Heart left ventricle (tissue), 16 donors: ENCODE measurements around the gene TEX26. TPM values are rescaled to one million over a fixed set of nuclear protein-coding genes. Genes with fewer than 3 reads are reported as not detected.

Experiments used
- ATAC-seq, 4 donors: fragments of 200-7000 bp; cut with Tn5 transposase; one replicate each; pipeline ENCODE4 v1.9.1; 2020 to 2022; ENCODE audit warnings: moderate library complexity in 4 of 4, mild to moderate bottlenecking in 3 of 4, moderate number of reproducible peaks in 1 of 4
- DNase-seq, 5 donors: peaks; one replicate each; pipeline ENCODE4 v3.0.0-alpha.2; 2020
- H3K27ac ChIP-seq, 12 donors: fragments of 200-600 bp; sonication (generic) in 4 of 12; one replicate each; pipeline versions ENCODE4 v1.5.0 to v1.8.0; 2016 to 2022; ENCODE audit warnings: mild to moderate bottlenecking in 2 of 12
- H3K27me3 ChIP-seq, 9 donors: fragments of 200-600 bp; sonication (generic) in 2 of 9; one replicate each; pipeline versions ENCODE4 v1.5.1 to v1.8.0; 2016 to 2022; ENCODE audit warnings: mild to moderate bottlenecking in 3 of 9
- H3K36me3 ChIP-seq, 9 donors: fragments of 200-600 bp; sonication (generic) in 2 of 9; one replicate each; pipeline versions ENCODE4 v1.5.0 to v1.8.0; 2018 to 2022; ENCODE audit warnings: mild to moderate bottlenecking in 2 of 9
- H3K4me1 ChIP-seq, 12 donors: fragments of 200-600 bp; sonication (generic) in 4 of 12; one replicate each; pipeline versions ENCODE4 v1.5.0 to v1.8.0; 2016 to 2022; ENCODE audit warnings: mild to moderate bottlenecking in 3 of 12
- H3K4me3 ChIP-seq, 12 donors: fragments of 200-600 bp; sonication (generic) in 4 of 12; one replicate each; pipeline versions ENCODE4 v1.5.0 to v1.8.0; 2017 to 2022; ENCODE audit warnings: mild to moderate bottlenecking in 9 of 12, moderate library complexity in 4 of 12
- H3K9me3 ChIP-seq, 12 donors: fragments of 200-600 bp; sonication (generic) in 4 of 12; one replicate each; pipeline versions ENCODE4 v1.5.0 to v1.8.0; 2016 to 2022; ENCODE audit warnings: mild to moderate bottlenecking in 1 of 12
- POLR2A ChIP-seq, 2 donors: fragments of 450-650 bp; IDR thresholded peaks; one replicate each; pipeline ENCODE4 v1.6.1; 2017; ENCODE audit warnings: antibody characterized with exemption in 2 of 2, mild to moderate bottlenecking in 2 of 2, moderate library complexity in 2 of 2
- WGBS, 4 donors: extraction: QIAGEN DNeasy Blood & Tissue Kit in 2 of 4; methylation state at CpG; one replicate each; pipeline versions ENCODE4 v1.1.5 to v1.1.7; 2013 to 2018; 5-methylcytosine and 5-hydroxymethylcytosine counted together
- intact Hi-C, 10 donors: fragments of 100-400 bp; cut with DNase I; formaldehyde crosslinking; loops; one replicate each; pipeline versions ENCODE4 v1.11.1 to v1.14.2; 2022
- long read RNA-seq, 3 donors: library from polyadenylated mRNA; unstranded; transcript quantifications; one replicate each; pipeline ENCODE4 v2.0.0, GENCODE V29; 2020 to 2021
- polyA plus RNA-seq, 2 donors: library from polyadenylated mRNA; stranded (reverse); fragments of 200-250 nt; gene quantifications; one replicate each; pipeline ENCODE4 v1.2.3, GENCODE V29; 2013
- total RNA-seq, 9 donors: library from RNA; depleted of rRNA in 2 of 9; stranded (reverse); fragments of >200 nt in 2 of 9; fragmentation: NEBNext Ultra II Directional in 3 of 9; extraction: Animal tissue kit (Norgen Biotek cat#: 25700) in 3 of 9; gene quantifications; one replicate each; pipeline versions ENCODE4 v1.1.0 to v1.2.4, GENCODE V29; 2016 to 2023
- TF ChIP-seq, protein P1 (sequence below), 12 donors: fragments of 200-600 bp; sonication (generic) in 4 of 12; IDR thresholded peaks; one replicate each; pipeline versions ENCODE4 v1.5.0 to v1.8.0; 2018 to 2022; ENCODE audit warnings: antibody characterized with exemption in 12 of 12, mild to moderate bottlenecking in 5 of 12
- donor health status: ischemic (EF 13 %, LVEDD 7.1; RV severe dilation, severe dysfunction).
- donor health status: healthy with polysubstance abuse.
- donor health status: DM: no; HTN: yes; CAD: no.
- donor health status: DM: no; HTN: no; CAD: no.
- donor health status: ischemic (EF 25% LVEDD 6.9; RV normal size, moderate dysfunction).
- donor health status: ischemic (EF 25% LVEDD 5.7; RV mildly dilated, moderate dysfunction).
- donor health status: healthy.
- donor health status: DM: yes; HTN: yes; CAD: no.
- donor health status: ischemic (EF 35%, LVEDD 5.7; RV mildly dilated, moderate dysfunction).
- donor health status: nonischemic (EF 11% LVEDD 7.7; RV severe dilation, severe dysfunction).
- donor health status: DM: yes; HTN: yes; CAD: no.
- donor health status: PGD.
- donor health status: ischemic (EF 29% LVEDD 5.4; RV normal size, mild dysfunction).
- donor health status: nonischemic (EF 23%, LVEDD 6.1; RV moderate dilation, normal function).

The TEX26 gene
- total RNA-seq: not detected
- polyA plus RNA-seq: not detected
- long read RNA-seq, donor 1: 0 reads
- long read RNA-seq, donor 2: 0 reads
- long read RNA-seq, donor 3: 0 reads

DNA sequence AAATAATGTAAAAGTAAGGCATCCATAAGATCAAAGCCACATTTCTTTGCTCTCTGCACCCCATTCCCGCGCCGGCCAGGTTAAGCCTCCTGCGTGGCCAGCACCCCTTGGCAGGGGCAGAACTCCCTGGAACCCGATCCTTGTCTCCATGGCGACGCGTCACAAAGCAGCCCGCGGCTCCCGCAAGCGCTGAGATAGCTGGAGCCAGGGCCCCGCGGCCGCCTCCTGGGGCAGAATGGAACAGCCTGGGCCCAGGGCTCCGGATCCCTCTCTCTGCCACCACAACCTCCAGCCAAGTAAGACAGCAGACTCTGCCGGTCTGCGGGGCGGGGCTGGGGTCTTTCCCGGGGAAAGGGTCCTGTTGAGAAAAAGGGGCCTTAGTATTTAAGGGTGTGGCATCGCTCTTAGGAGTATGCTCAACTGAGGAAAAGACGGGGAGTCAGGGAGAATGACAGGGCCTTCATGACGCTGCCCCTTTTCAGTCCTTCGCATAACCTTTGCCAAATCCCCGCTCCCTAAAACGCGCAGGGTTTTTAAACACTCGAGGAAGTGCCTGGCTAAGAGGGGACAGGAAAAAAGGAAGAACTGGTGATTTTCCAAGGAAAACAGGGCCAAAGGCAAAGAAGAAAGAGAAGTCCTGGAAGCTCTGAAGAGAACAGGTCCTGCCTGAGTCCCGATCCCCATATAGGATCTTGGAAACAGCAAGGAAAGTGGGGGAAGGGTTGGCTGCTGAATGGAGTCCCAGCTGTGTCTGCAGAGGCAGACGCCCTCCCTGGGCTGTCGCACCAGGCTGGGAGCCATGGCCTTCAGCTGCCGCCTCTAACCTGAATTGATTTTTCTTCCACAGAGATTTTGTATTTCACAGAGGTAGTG lies at the start of gene TEX26:
Gene TEX26 (plus strand): TSS at position 176 of the 873 bp plus-strand sequence. CDS start 60 bp downstream, at position 236.
- peaks cover 0 to 21% (median 3%) of the 10 kb centered on the region in 9 donors for H3K27me3 ChIP-seq
- intact Hi-C loops: no loop called here
- H3K36me3 ChIP-seq: no peaks in the 10 kb centered on the region
- TF ChIP-seq, protein P1, sequence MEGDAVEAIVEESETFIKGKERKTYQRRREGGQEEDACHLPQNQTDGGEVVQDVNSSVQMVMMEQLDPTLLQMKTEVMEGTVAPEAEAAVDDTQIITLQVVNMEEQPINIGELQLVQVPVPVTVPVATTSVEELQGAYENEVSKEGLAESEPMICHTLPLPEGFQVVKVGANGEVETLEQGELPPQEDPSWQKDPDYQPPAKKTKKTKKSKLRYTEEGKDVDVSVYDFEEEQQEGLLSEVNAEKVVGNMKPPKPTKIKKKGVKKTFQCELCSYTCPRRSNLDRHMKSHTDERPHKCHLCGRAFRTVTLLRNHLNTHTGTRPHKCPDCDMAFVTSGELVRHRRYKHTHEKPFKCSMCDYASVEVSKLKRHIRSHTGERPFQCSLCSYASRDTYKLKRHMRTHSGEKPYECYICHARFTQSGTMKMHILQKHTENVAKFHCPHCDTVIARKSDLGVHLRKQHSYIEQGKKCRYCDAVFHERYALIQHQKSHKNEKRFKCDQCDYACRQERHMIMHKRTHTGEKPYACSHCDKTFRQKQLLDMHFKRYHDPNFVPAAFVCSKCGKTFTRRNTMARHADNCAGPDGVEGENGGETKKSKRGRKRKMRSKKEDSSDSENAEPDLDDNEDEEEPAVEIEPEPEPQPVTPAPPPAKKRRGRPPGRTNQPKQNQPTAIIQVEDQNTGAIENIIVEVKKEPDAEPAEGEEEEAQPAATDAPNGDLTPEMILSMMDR (IDR thresholded peaks at IDR 0.05): peak in 1 of 12 donors; percentile 22
- TF ChIP-seq POLR2A (IDR thresholded peaks at IDR 0.05): no peak
- WGBS, 4 donors: 23 to 38% (median 26%) methylated on average over 32 of the region's 32 CpGs
- peaks cover 0 to 12% (median 2%) of the 10 kb centered on the region in 12 donors for H3K4me1 ChIP-seq
- DNase-seq (peak in 3 of 5 donors; percentile 31 to 62 (median 53)), ATAC-seq (peak in 3 of 4 donors; percentile 46 to 74 (median 62))
- H3K4me3 ChIP-seq: peak within 1 kb of the TSS in 6 of 12 donors; percentile 9 to 40 (median 16)
- H3K9me3 ChIP-seq: peaks cover 0 to under 1% (median 0%) of the 10 kb centered on the region in 12 donors
- H3K27ac ChIP-seq: no peak within 1 kb of the TSS

DNA sequence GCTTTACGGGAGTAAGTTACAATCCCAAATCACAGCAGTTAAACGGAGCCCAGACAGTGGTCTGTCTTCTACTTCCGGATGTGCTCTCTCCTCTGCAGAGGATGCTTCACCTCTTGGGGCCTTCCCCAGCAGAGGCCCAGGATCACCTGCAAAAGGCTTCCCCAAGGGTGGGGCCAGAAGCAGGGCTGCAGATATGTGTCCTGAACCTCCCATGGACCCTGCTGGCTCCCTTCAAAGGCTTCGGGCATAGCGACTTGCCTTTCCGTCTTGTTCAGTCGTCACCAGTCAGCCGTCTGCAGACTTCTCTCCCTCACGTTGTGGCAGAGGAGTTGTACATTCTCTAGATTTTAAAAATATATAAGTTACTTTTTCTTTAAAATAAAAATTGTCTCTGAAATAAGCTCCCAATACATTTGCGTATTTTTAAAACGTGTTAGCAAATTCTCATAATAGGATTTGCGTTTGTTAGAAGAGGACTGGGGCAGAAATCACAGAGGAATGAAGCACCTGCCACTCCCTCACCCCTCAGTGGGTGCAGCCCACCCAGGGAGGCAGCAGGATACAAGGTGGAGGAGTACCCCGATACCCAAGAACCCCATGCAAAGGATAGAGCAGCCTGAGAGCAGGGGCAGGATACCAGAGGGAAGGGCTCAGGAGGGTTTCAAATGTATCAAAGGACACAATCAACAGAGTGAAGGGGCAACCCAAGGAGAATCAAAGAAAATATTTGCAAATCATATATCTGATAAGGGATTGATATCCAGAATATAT lies 49.3 kb upstream of the TEX26 start:
- Histone ChIP-seq H3K36me3 (no peaks in the 10 kb centered on the region), H3K4me3 (no peak overlapping the region), H3K27me3 (no peaks in the 10 kb centered on the region), H3K4me1 (peaks cover 0 to 18% (median 0%) of the 10 kb centered on the region in 12 donors), H3K27ac (no peak overlapping the region), H3K9me3 (peaks cover 0 to 6% (median 0%) of the 10 kb centered on the region in 12 donors)
- DNase-seq (no peak), ATAC-seq (no peak)
- TF ChIP-seq POLR2A (IDR thresholded peaks at IDR 0.05): no peak
- TF ChIP-seq, protein P1 (IDR thresholded peaks at IDR 0.05): no peak
- intact Hi-C loops: no loop called here
- 79 to 81% (median 80%) methylated on average over 13 of the region's 13 CpGs for WGBS, 4 donors

DNA sequence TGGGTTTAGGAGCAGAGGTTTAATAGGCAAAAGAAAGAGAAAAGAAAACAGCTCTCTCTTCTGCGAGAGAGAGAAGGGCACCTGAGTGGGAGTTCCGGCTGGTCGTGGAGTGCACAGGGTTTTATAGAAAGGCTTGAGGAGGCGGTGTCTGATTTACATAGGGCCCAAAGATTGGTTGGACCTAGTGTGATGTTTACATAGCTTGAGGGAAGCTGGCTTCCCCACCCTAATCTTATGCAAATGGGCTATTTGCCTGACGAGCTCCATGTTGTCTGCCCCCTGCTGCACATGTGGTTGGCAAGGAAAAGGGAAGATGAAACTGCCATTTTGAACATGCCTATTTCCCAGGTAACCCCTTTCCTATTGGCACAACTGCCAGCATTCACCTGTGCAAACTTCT lies 47.9 kb upstream of the TEX26 start:
- H3K4me3 ChIP-seq: no peak overlapping the region
- peaks cover 0 to 18% (median 0%) of the 10 kb centered on the region in 12 donors for H3K4me1 ChIP-seq
- H3K27ac ChIP-seq: no peak overlapping the region
- peaks cover 0 to 12% (median 0%) of the 10 kb centered on the region in 12 donors for H3K9me3 ChIP-seq
- ATAC-seq (no peak), DNase-seq (no peak)
- intact Hi-C loops: no loop called here
- WGBS, 4 donors: 82 to 90% (median 86%) methylated on average over 5 of the region's 5 CpGs
- H3K27me3 ChIP-seq: no peaks in the 10 kb centered on the region
- H3K36me3 ChIP-seq: no peaks in the 10 kb centered on the region
- TF ChIP-seq POLR2A (IDR thresholded peaks at IDR 0.05): no peak
- TF ChIP-seq, protein P1 (IDR thresholded peaks at IDR 0.05): no peak
